Activated T-helper 17 cell treated with anti-CD3 and anti-CD28 coated beads, Interleukin-2, amount 50 U/mL, for 72 hours (primary cell): ENCODE measurements around the gene KCNIP3. TPM values are rescaled to one million over a fixed set of nuclear protein-coding genes. Genes with fewer than 3 reads are reported as not detected.

ENCODE experiments used
- ATAC-seq: fragments of 150-1000 bp; cut with Tn5 transposase; replicated peaks from 2 replicates; pipeline ENCODE4 v1.10.0; 2021; ENCODE audit warnings: mild to moderate bottlenecking, moderate library complexity
- H3K27ac Mint-ChIP-seq: one replicate; pipeline ENCODE4 v1.8.0; 2022; ENCODE audit warnings: mixed read lengths
- H3K27me3 Mint-ChIP-seq: one replicate; pipeline ENCODE4 v1.8.0; 2022; ENCODE audit warnings: mixed read lengths
- H3K36me3 Mint-ChIP-seq: one replicate; pipeline ENCODE4 v1.8.0; 2022; ENCODE audit warnings: low read depth, mild to moderate bottlenecking, mixed read lengths
- H3K4me1 Mint-ChIP-seq: one replicate; pipeline ENCODE4 v1.8.0; 2022; ENCODE audit warnings: mixed read lengths
- H3K4me3 Mint-ChIP-seq: one replicate; pipeline ENCODE4 v1.8.0; 2022; ENCODE audit warnings: mild to moderate bottlenecking, mixed read lengths
- H3K9me3 Mint-ChIP-seq: one replicate; pipeline ENCODE4 v1.8.0; 2022; ENCODE audit warnings: mixed read lengths
- total RNA-seq, 2 donors: library from RNA; stranded (reverse); gene quantifications; one replicate each; pipeline ENCODE4 v1.2.3, GENCODE V29; 2022

The KCNIP3 gene
- total RNA-seq, 2 donors from 2014 or later, result not detected

- no peaks in the 10 kb centered on the region for H3K4me1 Mint-ChIP-seq
- H3K36me3 Mint-ChIP-seq, result no peaks in the 10 kb centered on the region
- H3K27ac Mint-ChIP-seq, result no peak overlapping the region
- no peaks in the 10 kb centered on the region for H3K9me3 Mint-ChIP-seq
- peaks cover 6% of the 10 kb centered on the region for H3K27me3 Mint-ChIP-seq
- no peak overlapping the region for H3K4me3 Mint-ChIP-seq
- ATAC-seq, result no peak
Observed at GRCh38 chr2:95310216-95310615, 13.1 kb downstream of the KCNIP3 start.

GRCh38 chr2:95310651-95311050 is 13.5 kb downstream of the KCNIP3 start:
- Mint-ChIP-seq H3K27ac (no peak overlapping the region), H3K9me3 (no peaks in the 10 kb centered on the region), H3K4me3 (no peak overlapping the region), H3K27me3 (peaks cover 6% of the 10 kb centered on the region), H3K4me1 (no peaks in the 10 kb centered on the region), H3K36me3 (no peaks in the 10 kb centered on the region)
- ATAC-seq, result no peak

GRCh38 chr2:95311815-95312542 is 14.8 kb downstream of the KCNIP3 start:
- Mint-ChIP-seq H3K4me1 (no peaks in the 10 kb centered on the region), H3K36me3 (no peaks in the 10 kb centered on the region), H3K27ac (no peak overlapping the region), H3K9me3 (no peaks in the 10 kb centered on the region), H3K4me3 (no peak overlapping the region), H3K27me3 (peaks cover 6% of the 10 kb centered on the region)
- ATAC-seq, result no peak

- peaks cover 6% of the 10 kb centered on the region for H3K27me3 Mint-ChIP-seq
- no peak overlapping the region for H3K27ac Mint-ChIP-seq
- H3K4me3 Mint-ChIP-seq, result no peak overlapping the region
- no peak for ATAC-seq
- no peaks in the 10 kb centered on the region for H3K36me3 Mint-ChIP-seq
- no peaks in the 10 kb centered on the region for H3K9me3 Mint-ChIP-seq
- H3K4me1 Mint-ChIP-seq, result no peaks in the 10 kb centered on the region
Observed at GRCh38 chr2:95312543-95313201, 15.5 kb downstream of the KCNIP3 start.

GRCh38 chr2:95313296-95314131 is 16.4 kb downstream of the KCNIP3 start:
- H3K9me3 Mint-ChIP-seq, result no peaks in the 10 kb centered on the region
- H3K27ac Mint-ChIP-seq, result no peak overlapping the region
- H3K4me3 Mint-ChIP-seq, result no peak overlapping the region
- peaks cover 6% of the 10 kb centered on the region for H3K27me3 Mint-ChIP-seq
- H3K36me3 Mint-ChIP-seq, result no peaks in the 10 kb centered on the region
- no peak for ATAC-seq
- no peaks in the 10 kb centered on the region for H3K4me1 Mint-ChIP-seq

GRCh38 chr2:95314598-95314963 is 17.4 kb downstream of the KCNIP3 start:
- Mint-ChIP-seq H3K27ac (no peak overlapping the region), H3K9me3 (no peaks in the 10 kb centered on the region), H3K27me3 (peaks cover 6% of the 10 kb centered on the region), H3K4me1 (no peaks in the 10 kb centered on the region), H3K4me3 (no peak overlapping the region), H3K36me3 (no peaks in the 10 kb centered on the region)
- no peak for ATAC-seq

GRCh38 chr2:95314964-95315611 is 17.9 kb downstream of the KCNIP3 start:
- no peaks in the 10 kb centered on the region for H3K4me1 Mint-ChIP-seq
- H3K27ac Mint-ChIP-seq, result no peak overlapping the region
- no peaks in the 10 kb centered on the region for H3K36me3 Mint-ChIP-seq
- H3K9me3 Mint-ChIP-seq, result no peaks in the 10 kb centered on the region
- peaks cover 6% of the 10 kb centered on the region for H3K27me3 Mint-ChIP-seq
- H3K4me3 Mint-ChIP-seq, result no peak overlapping the region
- no peak for ATAC-seq

GRCh38 chr2:95315801-95316411 is 18.8 kb downstream of the KCNIP3 start:
- H3K36me3 Mint-ChIP-seq, result no peaks in the 10 kb centered on the region
- peaks cover 6% of the 10 kb centered on the region for H3K27me3 Mint-ChIP-seq
- H3K27ac Mint-ChIP-seq, result no peak overlapping the region
- H3K4me3 Mint-ChIP-seq, result no peak overlapping the region
- no peaks in the 10 kb centered on the region for H3K4me1 Mint-ChIP-seq
- no peaks in the 10 kb centered on the region for H3K9me3 Mint-ChIP-seq
- no peak for ATAC-seq

- H3K36me3 Mint-ChIP-seq, result no peaks in the 10 kb centered on the region
- H3K4me3 Mint-ChIP-seq, result no peak overlapping the region
- H3K27ac Mint-ChIP-seq, result no peak overlapping the region
- no peaks in the 10 kb centered on the region for H3K9me3 Mint-ChIP-seq
- H3K4me1 Mint-ChIP-seq, result no peaks in the 10 kb centered on the region
- ATAC-seq, result no peak
- peaks cover 6% of the 10 kb centered on the region for H3K27me3 Mint-ChIP-seq
Observed at GRCh38 chr2:95316466-95317122, 19.4 kb downstream of the KCNIP3 start.

- Mint-ChIP-seq H3K4me1 (no peaks in the 10 kb centered on the region), H3K4me3 (no peak overlapping the region), H3K27ac (no peak overlapping the region), H3K36me3 (no peaks in the 10 kb centered on the region), H3K27me3 (peaks cover 6% of the 10 kb centered on the region), H3K9me3 (no peaks in the 10 kb centered on the region)
- ATAC-seq, result no peak
Observed at GRCh38 chr2:95317123-95317500, 20.0 kb downstream of the KCNIP3 start.

- ATAC-seq, result no peak
- H3K4me1 Mint-ChIP-seq, result no peaks in the 10 kb centered on the region
- H3K36me3 Mint-ChIP-seq, result no peaks in the 10 kb centered on the region
- no peak overlapping the region for H3K4me3 Mint-ChIP-seq
- H3K9me3 Mint-ChIP-seq, result no peaks in the 10 kb centered on the region
- peaks cover 6% of the 10 kb centered on the region for H3K27me3 Mint-ChIP-seq
- H3K27ac Mint-ChIP-seq, result no peak overlapping the region
Observed at GRCh38 chr2:95317665-95318425, 20.7 kb downstream of the KCNIP3 start.

- Mint-ChIP-seq H3K27ac (no peak overlapping the region), H3K36me3 (no peaks in the 10 kb centered on the region), H3K4me3 (no peak overlapping the region), H3K4me1 (no peaks in the 10 kb centered on the region), H3K27me3 (peaks cover 6% of the 10 kb centered on the region), H3K9me3 (no peaks in the 10 kb centered on the region)
- ATAC-seq, result no peak
Observed at GRCh38 chr2:95318431-95319220, 21.5 kb downstream of the KCNIP3 start.
